Fibroblast of the aortic adventitia (primary cell): ENCODE data around the gene GRPEL2. TPM values are rescaled to one million over a fixed set of nuclear protein-coding genes. Genes with fewer than 3 reads are reported as not detected.

Experiments
- DNase-seq: peaks from one replicate; pipeline ENCODE4 v3.0.0-alpha.2; 2010; ENCODE audit warnings: low read depth
- H3K4me3 ChIP-seq: 2 replicates; pipeline ENCODE4 v1.5.1; 2011; ENCODE audit warnings: low read depth, mild to moderate bottlenecking, control low read depth, low read length, moderate library complexity
- CTCF ChIP-seq: IDR thresholded peaks from 2 replicates; pipeline ENCODE4 v1.5.1; 2011; ENCODE audit warnings: mild to moderate bottlenecking, low read length, control low read depth, inconsistent platforms; ENCODE audit not compliant: insufficient read depth
- total RNA-seq: library from RNA; depleted of rRNA; stranded (reverse); fragments of >200 nt; gene quantifications from 2 replicates; pipeline ENCODE4 v1.2.3, GENCODE V29; 2012; ENCODE audit warnings: low replicate concordance

The GRPEL2 gene
- total RNA-seq, 1 donor = 37.0 TPM

GRCh38 chr5:149319174-149319573 lies 26.1 kb upstream of the GRPEL2 start:
- no peak overlapping the region for H3K4me3 ChIP-seq
- TF ChIP-seq CTCF = no peak
- no peak for DNase-seq

GRCh38 chr5:149320791-149321330 lies 24.4 kb upstream of the GRPEL2 start:
- no peak overlapping the region for H3K4me3 ChIP-seq
- peak; percentile 97 for DNase-seq
- TF ChIP-seq CTCF = no peak

- DNase-seq = no peak
- no peak overlapping the region for H3K4me3 ChIP-seq
Measured at GRCh38 chr5:149322518-149322917, 22.8 kb upstream of the GRPEL2 start.

GRCh38 chr5:149323210-149323609 lies 22.1 kb upstream of the GRPEL2 start:
- H3K4me3 ChIP-seq = no peak overlapping the region
- no peak for TF ChIP-seq CTCF
- peak; percentile 36 for DNase-seq

More at GRCh38 chr5:149322518-149322917, 22.8 kb upstream of the GRPEL2 start:
- no peak for TF ChIP-seq CTCF

GRCh38 chr5:149323621-149324205 lies 21.6 kb upstream of the GRPEL2 start:
- no peak for TF ChIP-seq CTCF

GRCh38 chr5:149324641-149325040 lies 20.7 kb upstream of the GRPEL2 start:
- no peak overlapping the region for H3K4me3 ChIP-seq
- no peak for DNase-seq
- TF ChIP-seq CTCF = no peak

More at GRCh38 chr5:149323621-149324205, 21.6 kb upstream of the GRPEL2 start:
- no peak overlapping the region for H3K4me3 ChIP-seq
- DNase-seq = peak; percentile 62
